Mesothelial cell of epicardium (in vitro differentiated cells): ENCODE measurements around the gene TSGA10IP. TPM values are rescaled to one million over a fixed set of nuclear protein-coding genes. Genes with fewer than 3 reads are reported as not detected.

Experiments used
- DNase-seq, 2 experiments: peaks; one replicate each; pipeline ENCODE4 v3.0.0; 2021; ENCODE audit warnings: low spot score in 2 of 2; ENCODE audit not compliant: unreplicated experiment in 2 of 2
- H3K27ac Mint-ChIP-seq: 2 replicates; pipeline ENCODE4 v1.8.0; 2021; ENCODE audit warnings: mixed read lengths
- H3K27me3 Mint-ChIP-seq: 2 replicates; pipeline ENCODE4 v1.8.0; 2021; ENCODE audit warnings: low read depth, mixed read lengths
- H3K36me3 Mint-ChIP-seq: 2 replicates; pipeline ENCODE4 v1.8.0; 2021; ENCODE audit warnings: mixed read lengths
- H3K4me1 Mint-ChIP-seq: 2 replicates; pipeline ENCODE4 v1.8.0; 2021; ENCODE audit warnings: mixed read lengths
- H3K4me3 Mint-ChIP-seq: 2 replicates; pipeline ENCODE4 v1.8.0; 2021; ENCODE audit warnings: mild to moderate bottlenecking, moderate library complexity, mixed read lengths
- H3K9me3 Mint-ChIP-seq: 2 replicates; pipeline ENCODE4 v1.8.0; 2021; ENCODE audit warnings: mixed read lengths
- total RNA-seq: library from RNA; stranded (reverse); gene quantifications from 3 replicates; pipeline ENCODE4 v1.2.1, GENCODE V29; 2021
- TF ChIP-seq, protein P1 (sequence below): fragments of 200-600 bp; sonication (generic); IDR thresholded peaks from one replicate; pipeline ENCODE4 v1.5.0; 2021; ENCODE audit warnings: antibody characterized with exemption; ENCODE audit not compliant: unreplicated experiment

TSGA10IP gene
- total RNA-seq, 1 donor from 2014 or later: not detected

- Mint-ChIP-seq H3K27me3 (peaks cover 2% of the 10 kb centered on the region), H3K27ac (no peak overlapping the region), H3K4me1 (peaks cover 2% of the 10 kb centered on the region), H3K9me3 (no peaks in the 10 kb centered on the region), H3K4me3 (no peak overlapping the region), H3K36me3 (no peaks in the 10 kb centered on the region)
- no peak for DNase-seq
- TF ChIP-seq, protein P1, sequence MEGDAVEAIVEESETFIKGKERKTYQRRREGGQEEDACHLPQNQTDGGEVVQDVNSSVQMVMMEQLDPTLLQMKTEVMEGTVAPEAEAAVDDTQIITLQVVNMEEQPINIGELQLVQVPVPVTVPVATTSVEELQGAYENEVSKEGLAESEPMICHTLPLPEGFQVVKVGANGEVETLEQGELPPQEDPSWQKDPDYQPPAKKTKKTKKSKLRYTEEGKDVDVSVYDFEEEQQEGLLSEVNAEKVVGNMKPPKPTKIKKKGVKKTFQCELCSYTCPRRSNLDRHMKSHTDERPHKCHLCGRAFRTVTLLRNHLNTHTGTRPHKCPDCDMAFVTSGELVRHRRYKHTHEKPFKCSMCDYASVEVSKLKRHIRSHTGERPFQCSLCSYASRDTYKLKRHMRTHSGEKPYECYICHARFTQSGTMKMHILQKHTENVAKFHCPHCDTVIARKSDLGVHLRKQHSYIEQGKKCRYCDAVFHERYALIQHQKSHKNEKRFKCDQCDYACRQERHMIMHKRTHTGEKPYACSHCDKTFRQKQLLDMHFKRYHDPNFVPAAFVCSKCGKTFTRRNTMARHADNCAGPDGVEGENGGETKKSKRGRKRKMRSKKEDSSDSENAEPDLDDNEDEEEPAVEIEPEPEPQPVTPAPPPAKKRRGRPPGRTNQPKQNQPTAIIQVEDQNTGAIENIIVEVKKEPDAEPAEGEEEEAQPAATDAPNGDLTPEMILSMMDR: no peak
Measured at GRCh38 chr11:66008468-66009101, 63.3 kb downstream of the TSGA10IP start.

Other genes with a start within 250 kb of the TSGA10IP start
- gene KAT5, start 233.2 kb upstream of the TSGA10IP start, total RNA-seq: 72.0 to 77.8 TPM (median 77.1 TPM) in 3 replicates
- gene RNASEH2C, start 224.7 kb upstream of the TSGA10IP start, total RNA-seq: 41.8 to 45.0 TPM (median 42.4 TPM) in 3 replicates
- gene AP5B1, start 164.5 kb upstream of the TSGA10IP start, total RNA-seq: 23.3 to 24.9 TPM (median 24.3 TPM) in 3 replicates
- 3.9 to 4.7 TPM (median 4.3 TPM) in 3 replicates for gene OVOL1, start 158.4 kb upstream of the TSGA10IP start, total RNA-seq
- 6.8 to 10.7 TPM (median 7.5 TPM) in 3 replicates for gene SNX32, start 111.5 kb upstream of the TSGA10IP start, total RNA-seq
- gene CFL1, start 87.3 kb upstream of the TSGA10IP start, total RNA-seq: 730 to 758 TPM (median 736 TPM) in 3 replicates
- gene MUS81, start 85.0 kb upstream of the TSGA10IP start, total RNA-seq: 73.3 to 74.9 TPM (median 73.7 TPM) in 3 replicates
- 203 to 216 TPM (median 211 TPM) in 3 replicates for gene EFEMP2, start 72.7 kb upstream of the TSGA10IP start, total RNA-seq
- not detected in 3 replicates for gene CTSW, start 65.6 kb upstream of the TSGA10IP start, total RNA-seq
- 62.4 to 63.9 TPM (median 62.9 TPM) in 3 replicates for gene FIBP, start 57.0 kb upstream of the TSGA10IP start, total RNA-seq
- gene CCDC85B, start 54.8 kb upstream of the TSGA10IP start, total RNA-seq: 12.3 to 13.8 TPM (median 12.8 TPM) in 3 replicates
- 2.7 to 4.3 TPM (median 3.1 TPM) in 3 replicates for gene FOSL1, start 45.1 kb upstream of the TSGA10IP start, total RNA-seq
- 33.4 to 34.9 TPM (median 33.9 TPM) in 3 replicates for gene C11orf68, start 26.4 kb upstream of the TSGA10IP start, total RNA-seq
- gene DRAP1, start 26.1 kb upstream of the TSGA10IP start, total RNA-seq: 68.5 to 74.4 TPM (median 70.9 TPM) in 3 replicates
- gene SART1, start 16.3 kb downstream of the TSGA10IP start, total RNA-seq: 47.1 to 55.1 TPM (median 54.4 TPM) in 3 replicates
- gene EIF1AD, start 56.7 kb downstream of the TSGA10IP start, total RNA-seq: 34.0 to 37.0 TPM (median 34.2 TPM) in 3 replicates
- 170 to 195 TPM (median 176 TPM) in 3 replicates for gene BANF1, start 57.0 kb downstream of the TSGA10IP start, total RNA-seq
- 1.1 to 1.2 TPM (median 1.2 TPM) in 3 replicates for gene CST6, start 66.5 kb downstream of the TSGA10IP start, total RNA-seq
- not detected in 3 replicates for gene CATSPER1, start 81.0 kb downstream of the TSGA10IP start, total RNA-seq
- 4.7 to 5.7 TPM (median 4.9 TPM) in 3 replicates for gene GAL3ST3, start 103.7 kb downstream of the TSGA10IP start, total RNA-seq
- gene SF3B2, start 106.9 kb downstream of the TSGA10IP start, total RNA-seq: 182 to 201 TPM (median 195 TPM) in 3 replicates
- 81.6 to 88.0 TPM (median 87.0 TPM) in 3 replicates for gene PACS1, start 124.8 kb downstream of the TSGA10IP start, total RNA-seq